ENCODE measurements around the gene TBC1D16. TPM values are rescaled to one million over a fixed set of nuclear protein-coding genes. Genes with fewer than 3 reads are reported as not detected.

Gene TBC1D16
- total RNA-seq, 4 donors from 2014 or later: 11.9 to 29.7 (median 22.2) TPM

DNA sequence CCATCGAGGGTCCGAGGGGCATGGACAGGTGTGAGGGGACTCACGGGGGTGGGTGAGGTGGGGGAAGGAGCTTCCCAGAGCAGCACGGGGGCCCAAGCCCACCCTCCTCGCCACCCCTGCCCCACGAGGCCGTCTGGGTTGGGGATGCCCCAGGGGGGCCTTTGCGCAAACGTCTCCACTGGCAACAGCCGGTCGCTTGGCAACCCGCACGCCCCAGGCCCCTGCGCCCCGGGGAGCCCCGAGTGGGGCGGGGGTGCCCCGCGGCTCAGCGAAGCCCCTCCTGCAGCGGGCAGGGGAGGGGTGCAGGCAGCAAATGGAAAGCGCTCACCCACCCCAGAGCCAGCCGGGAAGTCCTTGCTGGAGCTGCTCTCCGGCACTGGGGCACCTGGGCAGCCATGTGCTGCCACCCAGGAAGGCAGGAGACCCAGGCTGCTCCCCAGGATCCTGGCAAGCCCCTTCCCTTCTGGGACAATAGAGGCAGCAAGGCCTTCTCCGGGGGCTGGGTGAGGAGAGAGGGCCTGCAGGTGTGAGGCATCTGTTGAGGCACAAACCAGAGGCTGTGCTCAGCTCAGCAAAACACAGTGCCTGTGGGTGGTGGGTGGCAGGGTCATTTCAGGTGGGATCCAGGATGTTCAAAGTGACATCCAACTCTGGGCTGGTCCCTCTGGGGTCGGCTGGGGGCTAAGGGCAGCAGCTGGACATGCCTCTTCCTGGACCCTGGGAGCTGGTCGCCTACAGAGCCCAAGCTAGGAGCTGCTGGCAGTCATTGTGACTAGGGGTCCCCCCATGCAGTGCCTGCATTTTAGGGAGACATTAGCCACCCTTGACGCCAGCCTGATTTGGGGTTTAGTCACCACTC lies 115.6 kb downstream of the TBC1D16 start:
- H3K27ac ChIP-seq: peak overlapping the region in 3 of 4 donors; percentile 71 to 86 (median 75)
- peak overlapping the region in 2 of 4 donors; percentile 42 to 48 for H3K4me3 ChIP-seq
- H3K27me3 ChIP-seq: no peaks in the 10 kb centered on the region
- peak in 1 of 3 donors; percentile 50 for DNase-seq
- peaks cover 0 to 57% (median 2%) of the 10 kb centered on the region in 4 donors for H3K4me1 ChIP-seq
- no peaks in the 10 kb centered on the region for H3K36me3 ChIP-seq
- no peak for TF ChIP-seq POLR2A (IDR thresholded peaks at IDR 0.05)
- TF ChIP-seq, protein P1, sequence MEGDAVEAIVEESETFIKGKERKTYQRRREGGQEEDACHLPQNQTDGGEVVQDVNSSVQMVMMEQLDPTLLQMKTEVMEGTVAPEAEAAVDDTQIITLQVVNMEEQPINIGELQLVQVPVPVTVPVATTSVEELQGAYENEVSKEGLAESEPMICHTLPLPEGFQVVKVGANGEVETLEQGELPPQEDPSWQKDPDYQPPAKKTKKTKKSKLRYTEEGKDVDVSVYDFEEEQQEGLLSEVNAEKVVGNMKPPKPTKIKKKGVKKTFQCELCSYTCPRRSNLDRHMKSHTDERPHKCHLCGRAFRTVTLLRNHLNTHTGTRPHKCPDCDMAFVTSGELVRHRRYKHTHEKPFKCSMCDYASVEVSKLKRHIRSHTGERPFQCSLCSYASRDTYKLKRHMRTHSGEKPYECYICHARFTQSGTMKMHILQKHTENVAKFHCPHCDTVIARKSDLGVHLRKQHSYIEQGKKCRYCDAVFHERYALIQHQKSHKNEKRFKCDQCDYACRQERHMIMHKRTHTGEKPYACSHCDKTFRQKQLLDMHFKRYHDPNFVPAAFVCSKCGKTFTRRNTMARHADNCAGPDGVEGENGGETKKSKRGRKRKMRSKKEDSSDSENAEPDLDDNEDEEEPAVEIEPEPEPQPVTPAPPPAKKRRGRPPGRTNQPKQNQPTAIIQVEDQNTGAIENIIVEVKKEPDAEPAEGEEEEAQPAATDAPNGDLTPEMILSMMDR (IDR thresholded peaks at IDR 0.05): no peak
- no peaks in the 10 kb centered on the region for H3K9me3 ChIP-seq

DNA sequence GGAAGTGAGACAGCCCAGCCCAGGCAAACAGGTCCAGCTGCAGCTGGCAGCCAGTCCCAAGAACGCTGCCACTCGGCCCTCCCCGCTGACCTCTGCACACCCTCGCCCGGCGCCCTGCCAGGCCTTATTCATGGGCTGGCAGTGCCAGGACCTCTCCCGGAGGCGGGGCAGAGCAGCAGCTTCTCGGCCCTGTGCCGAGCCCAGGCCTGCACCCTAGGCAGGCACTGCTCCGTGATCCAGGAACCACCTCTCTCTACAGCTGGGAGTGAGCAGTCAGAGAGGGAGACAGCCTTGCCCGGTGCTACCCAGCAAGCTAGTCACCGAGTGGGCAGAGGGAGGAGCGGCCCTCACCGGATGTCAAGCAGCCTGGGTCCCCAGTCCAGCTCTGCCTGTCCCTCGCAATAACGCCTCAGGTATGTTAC lies 116.5 kb downstream of the TBC1D16 start:
- TF ChIP-seq POLR2A (IDR thresholded peaks at IDR 0.05): peak; percentile 85 to 88
- TF ChIP-seq, protein P1 (IDR thresholded peaks at IDR 0.05): peak in 1 of 6 experiments; percentile 10
- Histone ChIP-seq H3K27me3 (no peaks in the 10 kb centered on the region), H3K36me3 (no peaks in the 10 kb centered on the region), H3K4me3 (peak overlapping the region in 2 of 4 donors; percentile 42 to 48), H3K27ac (peak overlapping the region in 3 of 4 donors; percentile 71 to 86 (median 75)), H3K4me1 (peaks cover 0 to 48% (median 2%) of the 10 kb centered on the region in 4 donors), H3K9me3 (no peaks in the 10 kb centered on the region)
- peak in 2 of 3 donors; percentile 92 to 96 for DNase-seq

DNA sequence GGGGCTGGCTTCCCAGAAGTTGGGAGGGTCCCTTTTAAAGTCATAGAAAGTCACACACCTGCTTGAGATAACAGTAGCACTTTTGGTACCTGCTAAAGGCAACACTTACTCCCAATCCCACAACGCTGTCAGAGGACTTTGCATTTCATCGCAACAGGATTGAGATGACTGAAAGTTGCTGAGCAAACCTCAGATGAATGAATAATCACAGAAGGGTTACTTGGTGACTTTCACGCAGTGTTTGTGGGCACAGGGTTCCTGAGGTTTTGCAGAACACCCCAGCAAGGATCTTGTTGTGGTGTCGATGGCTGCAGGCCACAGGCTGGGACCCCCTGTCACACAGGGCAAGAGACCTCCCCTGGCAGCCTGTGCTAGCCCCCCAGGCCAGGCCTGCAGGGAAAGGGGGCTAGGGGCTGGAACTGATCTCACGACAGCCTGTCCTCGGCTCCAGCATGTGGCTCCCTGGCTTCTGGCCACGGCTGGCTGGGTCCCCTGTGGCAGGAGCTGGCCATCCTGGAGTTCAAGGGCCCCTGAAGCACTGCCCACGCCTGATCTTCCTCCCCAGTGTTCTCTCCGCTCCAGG lies 117.0 kb downstream of the TBC1D16 start:
- Histone ChIP-seq H3K9me3 (no peaks in the 10 kb centered on the region), H3K4me1 (peaks cover 0 to 43% (median 2%) of the 10 kb centered on the region in 4 donors), H3K27ac (peak overlapping the region in 3 of 4 donors; percentile 71 to 86 (median 75)), H3K36me3 (no peaks in the 10 kb centered on the region), H3K27me3 (no peaks in the 10 kb centered on the region), H3K4me3 (no peak overlapping the region)
- TF ChIP-seq, protein P1 (IDR thresholded peaks at IDR 0.05): no peak
- no peak for TF ChIP-seq POLR2A (IDR thresholded peaks at IDR 0.05)
- no peak for DNase-seq

DNA sequence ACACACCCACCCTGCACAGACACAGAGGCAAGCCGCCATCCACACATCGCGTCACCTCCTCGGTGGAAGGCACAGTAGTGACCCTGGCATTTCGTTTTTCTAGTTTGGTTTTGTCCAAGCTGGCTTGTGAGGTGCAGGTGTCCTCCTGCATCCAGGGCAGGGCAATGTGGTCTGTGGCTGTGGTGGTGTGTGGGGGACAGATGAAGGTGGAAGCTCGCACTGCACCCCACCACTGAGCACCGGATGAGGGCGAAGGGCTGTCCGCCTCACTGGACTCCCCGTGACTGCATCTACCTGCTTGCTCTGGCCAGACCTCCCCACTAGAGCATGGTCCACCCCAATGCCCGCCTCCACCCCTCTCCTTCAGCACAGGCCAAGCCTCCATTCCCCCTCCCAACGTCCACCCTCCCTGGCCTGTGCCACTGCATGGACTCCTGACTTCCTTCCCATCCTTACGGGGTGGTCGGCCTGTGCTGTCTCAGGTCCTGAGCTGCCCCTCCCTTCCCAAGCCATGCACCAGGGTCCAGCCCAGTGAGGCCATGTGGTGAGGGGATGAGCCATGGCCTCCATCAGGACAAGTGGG lies 117.7 kb downstream of the TBC1D16 start:
- Histone ChIP-seq H3K27me3 (no peaks in the 10 kb centered on the region), H3K9me3 (no peaks in the 10 kb centered on the region), H3K36me3 (no peaks in the 10 kb centered on the region), H3K4me1 (peaks cover 0 to 39% (median 2%) of the 10 kb centered on the region in 4 donors), H3K27ac (no peak overlapping the region), H3K4me3 (no peak overlapping the region)
- DNase-seq: peak in 1 of 3 donors; percentile 48
- TF ChIP-seq POLR2A (IDR thresholded peaks at IDR 0.05): no peak
- TF ChIP-seq, protein P1 (IDR thresholded peaks at IDR 0.05): no peak

DNA sequence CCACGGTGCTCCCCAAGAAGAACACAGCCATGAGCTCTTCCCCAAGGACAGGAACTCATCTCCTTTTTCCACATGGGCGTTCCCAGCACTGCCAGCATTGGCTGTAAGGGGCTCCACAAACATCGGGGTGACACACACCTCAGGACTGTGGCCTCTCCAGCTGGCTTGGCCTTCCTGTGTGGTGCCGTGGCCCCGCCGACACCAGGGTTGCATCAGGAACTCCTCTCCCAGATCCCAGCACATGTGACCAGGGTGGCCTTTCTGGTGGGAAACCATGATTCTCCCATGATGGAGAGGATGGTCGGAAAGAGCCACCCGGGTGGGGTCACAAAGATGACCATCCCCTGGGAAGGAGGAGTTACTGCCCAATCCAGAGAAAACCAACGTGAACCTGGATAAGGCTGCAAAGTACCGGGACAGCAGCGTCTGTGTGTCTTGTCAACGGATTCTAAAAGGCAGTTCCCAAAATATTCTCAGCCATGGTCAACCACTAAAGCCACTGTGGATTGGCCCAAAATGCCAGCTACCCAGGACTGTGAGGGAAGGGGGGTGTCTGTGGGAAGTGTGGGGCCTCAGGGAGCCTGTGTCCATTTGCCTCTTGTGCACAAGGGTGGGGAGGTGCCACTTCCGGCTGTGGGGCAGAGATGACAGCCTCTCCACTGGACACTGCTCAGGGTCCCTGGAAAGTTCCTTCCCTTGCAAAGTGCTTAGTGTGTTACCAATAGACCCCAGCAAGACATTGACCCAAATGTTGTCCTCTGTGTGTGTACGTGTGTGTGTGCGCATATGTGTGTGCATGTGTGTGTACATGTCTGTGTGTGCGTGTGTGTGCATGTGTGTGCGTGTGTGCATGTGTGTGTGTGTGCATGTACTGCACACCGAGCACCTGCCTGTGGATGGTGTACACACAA lies 118.4 kb downstream of the TBC1D16 start:
- no peak overlapping the region for H3K27ac ChIP-seq

More for the DNA sequence above, 118.4 kb downstream of the TBC1D16 start:
- Histone ChIP-seq H3K36me3 (no peaks in the 10 kb centered on the region), H3K27me3 (no peaks in the 10 kb centered on the region), H3K9me3 (no peaks in the 10 kb centered on the region), H3K4me1 (peaks cover 0 to 34% (median 2%) of the 10 kb centered on the region in 4 donors), H3K4me3 (no peak overlapping the region)
- DNase-seq: peak in 1 of 3 donors; percentile 39
- TF ChIP-seq, protein P1 (IDR thresholded peaks at IDR 0.05): no peak
- TF ChIP-seq POLR2A (IDR thresholded peaks at IDR 0.05): no peak

Measured in Peyer's patch (tissue), 4 donors.